OCI-LY7 (cell line): ENCODE measurements around the gene ADGRL2. TPM values are rescaled to one million over a fixed set of nuclear protein-coding genes. Genes with fewer than 3 reads are reported as not detected.

ENCODE experiments used
- BruUV-seq: library from RNA; stranded (reverse); fragments of 400-500 nt; replicated peaks from 2 replicates; lab custom pipeline; 2021; lab: Mats Ljungman, UMichigan
- CTCF ChIA-PET: fragments of 300-600 bp; sonication (Branson Sonifier 250); formaldehyde crosslinking; loops from one replicate; lab custom pipeline; 2022; ENCODE audit warnings: antibody characterized with exemption; ENCODE audit not compliant: unreplicated experiment; lab: Charles Lee
- POLR2A ChIA-PET: fragments of 300-600 bp; sonication (Branson Sonifier 250); formaldehyde crosslinking; loops from one replicate; lab custom pipeline; 2022; ENCODE audit warnings: antibody characterized with exemption; lab: Charles Lee
- DNase-seq: peaks from one replicate; pipeline ENCODE4 v3.0.0-alpha.2; 2015; ENCODE audit warnings: low spot score
- H2AFZ ChIP-seq: fragments of 200-600 bp; sonication (generic), shearing (Covaris generic); 2 replicates; pipeline ENCODE4 v1.6.1; 2014; ENCODE audit warnings: mild to moderate bottlenecking, antibody characterized with exemption, low read length, moderate library complexity
- H3K27ac ChIP-seq: fragments of 200-600 bp; sonication (generic); 2 replicates; pipeline ENCODE4 v1.5.1; 2014; ENCODE audit warnings: mixed run types, low read depth, mild to moderate bottlenecking, moderate library complexity, low read length, inconsistent platforms; ENCODE audit not compliant: poor library complexity, severe bottlenecking
- H3K36me3 ChIP-seq: fragments of 200-600 bp; sonication (generic); 2 replicates; pipeline ENCODE4 v1.6.1; 2014; ENCODE audit warnings: mild to moderate bottlenecking, antibody characterized with exemption, low read length, moderate library complexity, mixed read lengths; ENCODE audit not compliant: insufficient read depth
- H3K4me1 ChIP-seq: fragments of 200-600 bp; sonication (generic); 2 replicates; pipeline ENCODE4 v1.5.1; 2014; ENCODE audit warnings: mild to moderate bottlenecking, low read length; ENCODE audit not compliant: insufficient read depth, poor library complexity, severe bottlenecking
- H3K4me2 ChIP-seq: fragments of 200-600 bp; sonication (generic); 2 replicates; pipeline ENCODE4 v1.6.1; 2014; ENCODE audit warnings: mild to moderate bottlenecking, low read length
- H3K4me3 ChIP-seq: fragments of 200-600 bp; sonication (generic); 2 replicates; pipeline ENCODE4 v1.5.1; 2014; ENCODE audit warnings: mild to moderate bottlenecking, low read depth, low read length; ENCODE audit not compliant: poor library complexity, severe bottlenecking
- H3K79me2 ChIP-seq: fragments of 200-600 bp; sonication (generic); 2 replicates; pipeline ENCODE4 v1.6.1; 2016; ENCODE audit warnings: low read depth, mild to moderate bottlenecking, low read length, moderate library complexity, mixed read lengths; ENCODE audit not compliant: insufficient read depth
- H3K9me2 ChIP-seq: fragments of 200-600 bp; sonication (generic); 2 replicates; pipeline ENCODE4 v1.6.1; 2016; ENCODE audit warnings: mild to moderate bottlenecking, low read length, mixed read lengths; ENCODE audit not compliant: insufficient read depth
- H3K9me3 ChIP-seq: fragments of 200-600 bp; sonication (generic); 2 replicates; pipeline ENCODE4 v1.6.1; 2014; ENCODE audit warnings: mild to moderate bottlenecking, mixed run types, low read length, mixed read lengths
- H4K20me1 ChIP-seq: fragments of 200-600 bp; sonication (generic); 2 replicates; pipeline ENCODE4 v1.6.1; 2014; ENCODE audit warnings: mild to moderate bottlenecking, antibody characterized with exemption, low read length, moderate library complexity, mixed read lengths; ENCODE audit not compliant: insufficient read depth
- CTCF ChIP-seq: fragments of 200-600 bp; sonication (generic); conservative IDR thresholded peaks from 2 replicates; pipeline ENCODE4 v1.5.1; 2014; ENCODE audit warnings: mild to moderate bottlenecking, antibody characterized with exemption, low read length, moderate library complexity, mixed read lengths
- EZH2phosphoT487 ChIP-seq: fragments of 200-600 bp; sonication (generic); IDR thresholded peaks from 2 replicates; pipeline ENCODE4 v1.6.1; 2018; ENCODE audit warnings: low read depth, borderline replicate concordance, mild to moderate bottlenecking, mixed run types, antibody characterized with exemption, low read length, moderate library complexity, mixed read lengths
- intact Hi-C: fragments of 100-400 bp; cut with micrococcal nuclease; formaldehyde crosslinking; loops from one replicate; pipeline ENCODE4 v1.10.0; 2022; ENCODE audit not compliant: unreplicated experiment
- total RNA-seq, 2 experiments: library from RNA; depleted of rRNA in 1 of 2; stranded (reverse); fragments of >200 nt in 1 of 2; shearing (Covaris generic) in 1 of 2; gene quantifications; 2 replicates each; pipeline ENCODE4 v1.2.3, GENCODE V29; 2014 to 2022

The ADGRL2 gene
- total RNA-seq, 2 experiments from 2014 or later: not detected

- Histone ChIP-seq H3K4me1 (no peaks in the 10 kb centered on the region), H3K4me3 (no peak overlapping the region), H3K36me3 (no peaks in the 10 kb centered on the region), H3K9me2 (no peaks in the 10 kb centered on the region), H4K20me1 (no peaks in the 10 kb centered on the region), H3K9me3 (no peaks in the 10 kb centered on the region), H3K4me2 (no peak overlapping the region), H3K27ac (no peak overlapping the region), H2AFZ (no peak overlapping the region), H3K79me2 (no peaks in the 10 kb centered on the region)
- ChIA-PET POLR2A (no interaction called here), CTCF (no interaction called here)
- intact Hi-C loops: no loop called here
- no TSS peak for BruUV-seq
- no peak for TF ChIP-seq CTCF
- no peak for TF ChIP-seq EZH2phosphoT487
- DNase-seq: no peak
Measured at GRCh38 chr1:81912383-81912782, 111.6 kb downstream of the ADGRL2 start.

- H3K27ac ChIP-seq: no peak overlapping the region
- no peaks in the 10 kb centered on the region for H3K36me3 ChIP-seq
- POLR2A ChIA-PET: no interaction called here
- no peaks in the 10 kb centered on the region for H3K9me2 ChIP-seq
- CTCF ChIA-PET: no interaction called here
- TF ChIP-seq EZH2phosphoT487: no peak
- no peak for TF ChIP-seq CTCF
- H3K79me2 ChIP-seq: no peaks in the 10 kb centered on the region
- no peaks in the 10 kb centered on the region for H3K9me3 ChIP-seq
- H3K4me1 ChIP-seq: no peaks in the 10 kb centered on the region
- H3K4me3 ChIP-seq: no peak overlapping the region
- intact Hi-C loops: no loop called here
- H4K20me1 ChIP-seq: no peaks in the 10 kb centered on the region
- H2AFZ ChIP-seq: no peak overlapping the region
- no TSS peak for BruUV-seq
- DNase-seq: no peak
- H3K4me2 ChIP-seq: no peak overlapping the region
Measured at GRCh38 chr1:81915937-81916336, 115.2 kb downstream of the ADGRL2 start.

GRCh38 chr1:81920245-81920740, 119.6 kb downstream of the ADGRL2 start:
- Histone ChIP-seq H3K4me3 (no peak overlapping the region), H2AFZ (no peak overlapping the region), H3K79me2 (no peaks in the 10 kb centered on the region), H4K20me1 (no peaks in the 10 kb centered on the region), H3K27ac (no peak overlapping the region), H3K9me2 (no peaks in the 10 kb centered on the region), H3K4me2 (no peak overlapping the region), H3K36me3 (no peaks in the 10 kb centered on the region), H3K4me1 (no peaks in the 10 kb centered on the region), H3K9me3 (no peaks in the 10 kb centered on the region)
- TF ChIP-seq CTCF (no peak), EZH2phosphoT487 (no peak)
- intact Hi-C loops: no loop called here
- ChIA-PET CTCF (no interaction called here), POLR2A (no interaction called here)
- no peak for DNase-seq
- BruUV-seq: no TSS peak
